RWPE1 (cell line): ENCODE results near the gene SH3GLB2.
"Not testable (repeated sequence)": the region's sequence is repeated elsewhere in the genome, so short reads cannot be mapped to it uniquely, and the experiment has no call there.

Experiments
- CTCF ChIA-PET: fragments of 350-600 bp; sonication (Branson Sonifier 250); formaldehyde crosslinking; extraction: SDS; loops from one replicate; lab custom pipeline; 2021; lab: Yijun Ruan, JAX
- POLR2A ChIA-PET: fragments of 400-600 bp; formaldehyde crosslinking; extraction: SDS; loops from one replicate; lab custom pipeline; 2020; ENCODE audit warnings: antibody characterized with exemption; ENCODE audit not compliant: low non-redundant PET; lab: Yijun Ruan, JAX
- DNase-seq: peaks from one replicate; pipeline ENCODE4 v3.0.0; 2012; ENCODE audit warnings: low spot score
- H3K27ac ChIP-seq: fragments of 450-650 bp; 2 replicates; pipeline ENCODE4 v1.5.1; 2017
- CTCF ChIP-seq: fragments of 450-650 bp; conservative IDR thresholded peaks from 2 replicates; pipeline ENCODE4 v1.5.1; 2017; ENCODE audit warnings: low read depth, mild to moderate bottlenecking

Gene SH3GLB2

DNA sequence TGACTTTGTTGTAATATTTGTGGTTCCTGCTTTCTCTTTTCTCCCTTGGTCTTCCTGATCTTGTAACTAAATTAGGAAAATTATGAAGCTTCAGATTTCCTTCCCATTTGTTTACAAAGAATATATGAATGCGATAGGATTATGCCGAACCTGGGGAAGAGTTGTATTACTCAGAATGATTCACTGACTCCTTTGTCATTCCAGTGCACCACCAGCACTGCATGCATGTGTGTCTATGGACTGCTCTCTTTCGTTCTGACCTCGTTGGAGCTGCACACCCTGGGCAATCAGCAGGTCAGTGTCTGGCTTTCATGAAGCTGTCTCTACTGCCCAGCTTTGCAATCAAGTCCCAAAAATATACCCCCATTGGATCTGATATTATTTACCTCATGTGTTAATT, 55.2 kb downstream of the SH3GLB2 start:
- no peak overlapping the region for H3K27ac ChIP-seq
- ChIA-PET POLR2A (no interaction called here), CTCF (interaction anchor here (0.5 to 1.7 kb wide), 3 partner anchors 21 to 770 kb away, joined by 3 to 7 read pairs (median 5); no protein-coding TSS in a partner anchor)
- no peak for TF ChIP-seq CTCF
- DNase-seq: peak; percentile 85

GRCh38 chr9:128969491-128969890, 58.6 kb downstream of the SH3GLB2 start:
- ChIA-PET POLR2A (no interaction called here), CTCF (interaction anchor here (0.6 to 0.7 kb wide), 2 partner anchors 162 to 674 kb away, joined by 3 read pairs; no protein-coding TSS in a partner anchor)
- DNase-seq: no peak
- TF ChIP-seq CTCF: no peak
- H3K27ac ChIP-seq: no peak overlapping the region

DNA sequence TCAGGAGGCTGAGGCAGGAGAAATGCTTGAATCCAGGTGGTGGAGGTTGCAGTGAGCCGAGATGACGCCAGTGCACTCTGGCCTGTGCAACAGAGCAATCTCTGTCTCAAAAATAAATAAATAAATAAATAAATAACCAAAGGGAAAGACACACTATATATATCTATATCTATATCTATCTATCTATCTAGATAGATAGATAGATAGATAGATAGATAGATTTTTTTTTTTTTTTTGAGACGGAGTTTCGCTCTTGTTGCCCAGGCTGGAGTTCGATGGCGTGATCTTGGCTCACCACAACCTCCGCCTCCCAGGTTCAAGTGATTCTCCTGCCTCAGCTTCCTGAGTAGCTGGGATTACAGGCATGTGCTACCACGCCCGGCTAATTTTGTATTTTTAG, 66.7 kb downstream of the SH3GLB2 start:
- H3K27ac ChIP-seq, CTCF ChIA-PET, DNase-seq, POLR2A ChIA-PET: not testable (repeated sequence)
